GM18508 (cell line): Measurements from ENCODE around the gene SLC7A6OS.
"Not testable (repeated sequence)": the region's sequence is repeated elsewhere in the genome, so short reads cannot be mapped to it uniquely, and the experiment has no call there.

Experiments used
- ATAC-seq: cut with Tn5 transposase; IDR thresholded peaks from one replicate; pipeline ENCODE4 v1.9.1; 2021; ENCODE audit warnings: moderate number of reproducible peaks; ENCODE audit not compliant: insufficient read depth, unreplicated experiment

The SLC7A6OS gene

GRCh38 chr16:68299571-68300453 lies 10.9 kb downstream of the SLC7A6OS start:
- no peak for ATAC-seq

- ATAC-seq, result no peak
Measured at GRCh38 chr16:68298907-68299561, 11.7 kb downstream of the SLC7A6OS start.

- ATAC-seq, result no peak
Measured at GRCh38 chr16:68298312-68298711, 12.4 kb downstream of the SLC7A6OS start.

GRCh38 chr16:68297908-68298307 lies 12.8 kb downstream of the SLC7A6OS start:
- ATAC-seq, result no peak

GRCh38 chr16:68296693-68297092 lies 14.1 kb downstream of the SLC7A6OS start:
- ATAC-seq, result no peak

- no peak for ATAC-seq
Measured at GRCh38 chr16:68296291-68296690, 14.5 kb downstream of the SLC7A6OS start.

GRCh38 chr16:68292425-68292824 lies 18.3 kb downstream of the SLC7A6OS start:
- no peak for ATAC-seq

GRCh38 chr16:68291227-68291626 lies 19.5 kb downstream of the SLC7A6OS start:
- no peak for ATAC-seq

GRCh38 chr16:68290450-68290849 lies 20.3 kb downstream of the SLC7A6OS start:
- ATAC-seq, result no peak

- ATAC-seq, result peak; percentile 64
Measured at GRCh38 chr16:68289621-68290329, 21.0 kb downstream of the SLC7A6OS start.

- ATAC-seq, result no peak
Measured at GRCh38 chr16:68289202-68289601, 21.5 kb downstream of the SLC7A6OS start.

- not testable (repeated sequence) for ATAC-seq
Measured at GRCh38 chr16:68288796-68289195, 21.9 kb downstream of the SLC7A6OS start.

- ATAC-seq, result no peak
Measured at GRCh38 chr16:68288252-68288650, 22.5 kb downstream of the SLC7A6OS start.

- no peak for ATAC-seq
Measured at GRCh38 chr16:68287276-68288251, 23.2 kb downstream of the SLC7A6OS start.

GRCh38 chr16:68286153-68287074 lies 24.3 kb downstream of the SLC7A6OS start:
- no peak for ATAC-seq

- ATAC-seq, result no peak
Measured at GRCh38 chr16:68285683-68286082, 25.1 kb downstream of the SLC7A6OS start.

- ATAC-seq, result no peak
Measured at GRCh38 chr16:68284847-68285246, 25.9 kb downstream of the SLC7A6OS start.

- no peak for ATAC-seq
Measured at GRCh38 chr16:68283801-68284598, 26.7 kb downstream of the SLC7A6OS start.
